OCI-LY1 (cell line): ENCODE data around the gene TRRAP.

Experiments
- CTCF ChIP-seq: fragments of 200-600 bp; sonication (generic), shearing (Covaris generic); IDR thresholded peaks from 2 replicates; pipeline ENCODE4 v1.5.1; 2017; ENCODE audit warnings: mild to moderate bottlenecking, antibody characterized with exemption, low read length, moderate library complexity, mixed read lengths
- EZH2 ChIP-seq: fragments of 200-600 bp; sonication (generic), shearing (Covaris generic); IDR thresholded peaks from 2 replicates; pipeline ENCODE4 v1.8.0; 2017; ENCODE audit warnings: borderline replicate concordance, mixed run types, mild to moderate bottlenecking, antibody characterized with exemption, low read length, moderate library complexity, mixed read lengths

DNA sequence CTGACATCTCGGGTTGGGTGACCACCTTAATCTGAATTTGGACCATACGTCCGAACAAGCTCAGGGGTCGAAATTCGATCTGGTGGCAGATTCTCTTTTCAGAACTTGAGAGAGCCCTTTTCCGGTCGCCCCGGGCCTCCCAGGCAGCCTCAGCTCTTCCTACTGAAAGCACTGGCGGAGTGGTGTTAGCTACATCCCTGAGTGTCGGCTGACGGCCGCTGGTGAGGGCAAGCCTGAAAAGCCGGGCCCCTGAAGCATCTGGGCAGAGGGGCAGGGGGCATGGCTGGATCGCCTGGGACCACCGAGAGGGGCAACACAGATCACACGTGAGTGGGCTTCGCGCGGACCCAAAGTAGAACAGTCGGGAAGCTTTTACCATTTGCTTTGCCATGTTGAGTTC is 149.5 kb downstream of the TRRAP start:
- TF ChIP-seq CTCF = no peak
- TF ChIP-seq EZH2 = no peak
